Activated gamma-delta T cell (primary cell): ENCODE results near the gene TTC39A.

Experiments used
- DNase-seq: peaks from one replicate; lab custom pipeline; 2025; lab: John Stamatoyannopoulos, UW

TTC39A gene

DNA sequence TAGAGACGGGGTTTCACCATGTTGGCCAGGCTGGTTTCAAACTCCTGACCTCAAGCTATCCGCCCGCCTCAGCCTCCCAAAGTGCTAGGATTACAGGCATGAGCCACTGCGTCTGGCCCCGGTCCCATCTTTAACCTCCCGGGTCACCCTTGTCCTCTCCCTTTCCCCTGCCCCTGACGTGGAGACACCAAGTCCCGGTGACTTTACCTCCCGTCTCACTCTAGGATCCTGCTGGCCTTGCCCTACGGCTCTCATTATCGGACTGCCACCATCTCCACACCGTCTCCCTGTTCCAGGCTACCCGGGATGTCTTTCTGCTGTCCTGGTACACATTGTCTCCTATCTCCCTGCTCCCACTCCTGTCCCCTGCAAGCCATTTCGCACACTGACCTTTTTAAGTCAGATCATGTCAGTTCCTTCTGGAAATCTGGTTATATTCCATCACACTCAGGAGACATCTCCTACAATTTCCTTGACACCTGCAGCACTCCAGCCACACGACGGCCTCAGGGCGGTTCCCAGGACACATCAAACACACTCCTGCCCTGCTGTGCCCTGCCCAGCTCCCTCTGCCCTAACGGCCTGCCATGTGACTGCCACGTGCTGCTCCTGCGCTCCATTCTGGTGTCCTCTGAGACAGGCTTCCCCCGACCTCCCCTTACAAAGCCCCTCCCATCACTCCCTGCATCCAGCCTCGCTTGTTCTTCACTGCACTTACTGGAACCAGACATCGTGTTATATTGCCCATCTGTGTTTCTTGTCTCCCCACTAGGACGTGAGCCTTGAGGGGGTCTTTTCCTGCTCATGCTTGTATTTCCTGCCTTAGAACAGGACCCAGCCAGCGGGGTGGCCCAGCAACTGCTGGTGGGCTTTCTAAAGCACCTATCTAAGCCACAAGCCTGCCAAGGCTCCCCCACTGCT, 32.7 kb downstream of the TTC39A start:
- no peak for DNase-seq

DNA sequence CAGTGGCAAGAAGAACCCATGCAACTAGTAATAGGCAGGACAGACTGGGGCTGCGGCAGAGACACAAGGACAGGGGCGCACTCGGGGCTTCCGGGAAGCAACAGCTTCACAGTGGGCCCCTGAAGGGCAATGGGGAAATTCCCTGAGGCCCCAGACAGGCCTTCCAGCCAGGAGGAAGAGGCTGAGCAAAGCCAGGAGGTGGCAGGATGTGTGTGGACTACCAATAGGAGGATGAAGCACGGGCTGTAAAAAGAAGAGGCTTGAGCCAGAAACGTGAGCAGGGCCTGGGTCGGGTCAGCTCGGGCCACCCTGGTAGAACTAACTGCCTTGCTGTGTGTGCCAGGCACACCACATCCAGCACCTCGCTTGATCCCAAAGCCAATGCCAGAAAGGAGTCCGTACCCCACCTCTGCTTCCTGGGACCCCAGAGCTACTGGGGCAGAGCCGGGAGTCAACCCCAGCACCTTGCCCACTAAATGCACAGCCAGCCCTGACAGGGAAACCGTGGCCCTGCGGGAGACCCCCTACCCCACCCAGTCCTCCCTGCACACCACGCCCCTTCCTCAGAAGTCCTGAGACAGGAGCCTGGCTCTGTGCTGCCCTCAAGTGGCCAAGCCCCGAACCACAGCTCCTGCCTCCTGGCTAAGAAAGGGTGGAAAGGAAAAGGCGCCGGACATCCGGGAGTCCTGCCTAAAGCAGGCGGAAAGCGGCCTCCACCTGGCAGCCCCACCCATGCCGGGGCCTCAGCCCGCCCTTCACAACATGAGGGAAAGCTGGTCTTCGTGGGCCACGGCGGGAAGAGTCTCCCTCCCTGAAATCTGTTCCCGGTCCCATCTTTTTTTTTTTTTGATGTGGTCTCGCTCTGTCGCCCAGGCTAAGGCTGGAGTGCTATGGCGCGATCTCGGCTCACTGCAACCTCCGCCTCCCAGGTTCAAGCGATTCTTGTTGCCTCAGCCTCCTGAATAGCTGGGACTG, 33.7 kb downstream of the TTC39A start:
- peak; percentile 15 for DNase-seq

DNA sequence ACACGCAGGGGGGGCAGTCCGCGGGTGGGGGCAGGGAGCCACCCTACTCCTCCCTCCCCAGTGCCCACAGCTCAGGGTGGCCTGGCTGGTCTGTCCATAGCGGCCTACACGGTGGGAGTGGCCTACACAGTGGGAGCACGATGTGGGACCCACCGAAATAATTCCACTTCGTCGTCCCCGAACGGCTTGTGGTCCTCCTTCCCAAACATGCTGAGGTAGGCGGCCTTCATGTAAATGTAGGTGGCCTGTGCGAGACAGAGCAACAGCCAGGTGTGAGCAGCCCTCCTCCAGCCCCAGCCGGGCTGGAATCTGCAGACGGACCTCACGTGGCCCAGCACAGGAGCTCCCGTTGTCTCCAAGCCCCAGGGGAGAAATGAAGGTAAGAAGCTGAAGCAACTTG, 34.4 kb downstream of the TTC39A start:
- DNase-seq, result no peak

DNA sequence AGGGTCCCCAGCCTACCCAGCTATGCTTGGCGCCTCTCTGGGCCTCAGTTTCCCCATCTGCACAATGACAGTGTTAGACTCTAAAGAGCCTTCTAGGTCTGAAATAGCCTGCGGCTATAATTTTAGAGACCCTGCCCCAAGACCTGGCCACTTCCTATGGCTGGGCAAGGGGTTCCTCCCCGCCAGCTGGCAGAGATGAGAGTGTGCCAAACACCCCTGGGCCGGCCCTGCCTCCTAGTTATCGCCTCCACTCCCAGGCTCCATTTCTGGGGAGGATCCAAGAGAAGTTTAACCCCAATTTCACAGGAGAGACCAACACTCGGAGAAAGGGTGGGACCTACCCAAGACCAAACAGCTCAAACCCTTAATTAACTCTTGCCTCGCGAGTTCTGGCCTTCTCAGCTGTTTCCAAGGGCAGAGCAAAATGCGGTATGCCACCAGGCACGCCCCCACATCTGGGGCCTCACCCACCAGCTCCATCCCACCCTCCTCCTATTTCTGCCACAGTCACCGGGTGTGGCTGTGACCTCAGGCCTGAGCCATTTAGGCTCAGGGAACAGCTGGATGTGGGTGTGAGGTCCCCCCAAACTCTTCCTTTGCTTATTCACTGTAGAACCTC, 35.7 kb downstream of the TTC39A start:
- DNase-seq, result no peak

DNA sequence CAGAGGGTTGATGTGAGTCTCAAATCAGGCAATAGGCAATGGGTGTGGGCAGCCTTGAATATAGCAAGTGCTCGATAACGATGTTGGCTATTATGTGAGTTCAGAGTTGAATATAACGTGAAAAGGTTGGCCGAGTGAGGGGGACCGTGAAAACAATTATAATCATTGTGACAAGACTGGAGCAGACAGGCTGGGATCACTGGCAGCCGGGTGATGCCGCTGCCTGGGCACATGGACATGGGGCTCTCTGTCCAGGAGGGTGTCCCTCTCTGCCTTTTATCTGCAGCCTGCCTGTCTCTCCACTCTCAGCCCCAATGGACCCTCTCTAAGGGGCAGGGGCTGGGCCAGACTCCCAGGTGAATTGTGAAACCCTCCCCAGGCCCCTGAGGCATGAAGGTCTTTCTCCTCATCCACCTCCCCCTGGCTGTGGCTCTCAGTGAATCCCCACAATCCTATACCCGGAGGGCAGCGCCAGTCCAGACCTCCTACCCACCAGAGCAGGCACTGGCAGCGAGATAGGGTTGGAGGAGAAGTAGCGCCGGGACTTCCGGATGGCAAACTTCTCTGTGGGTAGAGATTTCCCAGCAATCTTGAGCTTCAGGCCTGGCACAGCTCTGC, 36.4 kb downstream of the TTC39A start:
- DNase-seq, result no peak

DNA sequence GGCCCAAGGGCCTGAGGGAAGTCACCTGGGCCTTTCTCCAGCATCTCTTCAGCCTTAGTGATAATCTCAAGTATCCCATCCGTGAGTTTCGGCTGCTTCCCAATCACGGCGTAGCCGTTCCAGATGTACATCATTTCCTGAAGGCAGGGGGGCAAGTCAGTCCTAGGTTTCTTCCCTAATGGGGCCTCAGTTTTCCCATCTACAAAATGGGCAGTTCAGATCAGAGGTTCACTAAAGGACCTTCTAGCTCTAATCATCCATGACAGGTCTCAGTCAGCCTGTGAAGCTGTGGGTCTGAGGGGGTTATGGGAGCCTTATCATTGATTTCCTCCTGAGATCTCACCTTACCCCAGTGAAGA, 39.9 kb downstream of the TTC39A start:
- no peak for DNase-seq

DNA sequence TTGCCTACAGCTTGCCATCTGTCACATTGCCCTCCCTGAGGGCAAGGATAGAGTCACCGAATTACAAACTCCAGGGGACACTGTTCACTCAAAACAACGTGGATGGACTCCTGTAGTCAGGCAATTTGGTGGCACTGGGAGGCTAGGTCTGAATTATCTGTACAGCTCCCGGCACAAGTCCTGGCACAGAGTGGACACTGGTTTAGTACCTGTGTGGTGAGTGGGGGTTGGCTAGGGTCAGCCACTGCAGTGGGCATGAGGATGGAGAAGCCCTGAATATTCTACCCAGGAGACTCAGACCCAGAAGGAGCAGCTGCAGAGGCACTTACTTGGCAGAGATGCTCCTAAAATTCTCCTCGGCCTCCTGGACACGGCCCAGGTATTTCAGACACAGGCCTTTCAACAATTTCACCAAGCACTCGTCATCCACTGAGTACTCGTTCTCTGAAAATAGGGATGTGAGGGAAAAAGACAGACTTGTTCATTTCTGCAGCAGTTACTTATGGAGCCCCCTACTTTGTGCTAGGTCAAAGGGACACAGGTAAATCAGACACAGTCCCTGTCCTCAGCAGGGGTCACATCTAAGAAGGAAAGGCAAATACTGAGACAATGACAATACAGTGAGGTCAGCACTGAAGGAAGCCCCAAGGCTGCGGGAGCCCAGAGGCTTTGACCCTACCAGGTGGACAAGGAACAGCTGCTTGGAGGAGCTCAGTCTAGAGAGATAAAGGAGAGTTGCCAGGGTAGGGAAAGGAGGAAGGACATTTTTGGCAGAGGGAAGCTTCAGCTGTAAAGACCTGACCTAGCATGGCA, 40.5 kb downstream of the TTC39A start:
- no peak for DNase-seq

DNA sequence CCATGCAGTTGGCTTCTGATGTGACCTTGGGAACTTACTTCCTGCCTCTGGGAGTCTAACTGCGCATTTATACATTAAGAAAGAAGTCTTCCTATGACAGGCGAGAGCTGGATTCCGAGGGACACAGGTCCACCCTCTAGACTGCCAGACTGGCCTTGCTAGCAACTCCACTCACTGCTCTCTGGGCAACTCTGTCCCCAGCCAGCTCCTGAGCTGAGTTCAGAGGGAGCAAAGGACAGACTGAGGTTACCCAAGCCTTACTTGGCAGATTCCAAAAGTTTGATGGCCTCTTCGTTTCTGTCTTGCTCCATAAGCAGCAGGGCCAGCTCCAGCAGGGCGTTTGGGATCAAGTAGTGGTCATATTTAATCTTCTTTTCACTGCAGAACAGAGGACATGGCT, 41.8 kb downstream of the TTC39A start:
- no peak for DNase-seq

DNA sequence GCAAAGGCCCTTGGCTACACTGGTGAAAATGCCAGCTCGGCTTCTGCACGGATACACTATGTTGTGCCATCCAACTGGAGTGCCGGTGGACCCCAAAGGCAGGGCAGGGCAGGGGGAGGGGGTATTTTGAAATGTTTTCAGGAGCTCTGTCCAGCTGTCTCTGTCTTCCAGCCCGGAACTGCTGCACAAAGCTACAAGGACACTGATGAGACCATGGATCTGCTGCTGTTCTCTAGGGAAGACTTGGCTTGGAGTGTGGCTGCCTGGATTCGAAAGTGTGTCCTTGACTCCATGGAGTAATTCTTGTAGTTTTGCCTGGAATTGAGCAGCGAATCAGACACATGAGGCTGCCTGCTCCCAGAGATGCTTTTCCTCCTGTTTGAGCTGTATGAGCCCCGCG, 42.4 kb downstream of the TTC39A start:
- no peak for DNase-seq

DNA sequence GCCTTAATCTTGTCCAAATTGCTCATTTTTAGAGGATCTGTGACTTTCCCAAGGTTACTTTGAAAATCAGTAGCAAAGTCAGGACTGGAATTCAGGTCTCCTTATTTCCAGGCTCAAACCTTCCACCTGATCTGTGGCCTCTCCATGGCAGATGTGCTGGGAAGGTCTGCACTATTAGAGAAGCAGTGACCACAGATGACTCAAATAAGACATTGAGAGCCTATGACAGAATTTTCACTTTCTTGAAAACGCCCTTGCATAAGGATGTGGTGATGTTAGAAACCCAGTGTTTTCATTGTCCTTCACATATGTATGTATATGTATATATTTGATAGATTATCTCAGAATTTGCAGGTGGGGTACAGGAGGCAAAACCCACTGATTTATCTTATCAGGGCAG, 45.3 kb downstream of the TTC39A start:
- no peak for DNase-seq

DNA sequence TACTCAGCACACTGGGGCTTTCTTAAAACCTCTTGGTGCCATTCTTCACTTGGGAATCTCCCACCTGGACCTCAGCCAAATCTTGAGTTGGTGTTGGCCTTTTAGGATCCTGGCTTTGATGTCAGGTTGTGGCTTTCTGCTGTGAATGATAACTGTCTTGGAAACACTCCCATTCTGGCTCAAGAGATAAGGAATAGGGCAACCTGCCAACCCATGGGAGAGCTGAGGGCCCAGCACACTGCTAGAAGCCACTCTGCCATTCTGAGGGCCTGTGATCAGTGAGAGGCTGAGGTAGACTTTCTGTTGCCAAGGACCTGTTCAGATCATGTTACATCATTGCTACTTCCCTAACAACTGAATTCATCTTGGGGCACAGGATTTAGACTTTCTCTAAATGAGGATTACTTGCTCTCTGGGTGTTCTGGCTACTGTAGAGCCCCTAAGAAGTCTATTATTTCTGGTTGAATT, 45.8 kb downstream of the TTC39A start:
- DNase-seq, result no peak

DNA sequence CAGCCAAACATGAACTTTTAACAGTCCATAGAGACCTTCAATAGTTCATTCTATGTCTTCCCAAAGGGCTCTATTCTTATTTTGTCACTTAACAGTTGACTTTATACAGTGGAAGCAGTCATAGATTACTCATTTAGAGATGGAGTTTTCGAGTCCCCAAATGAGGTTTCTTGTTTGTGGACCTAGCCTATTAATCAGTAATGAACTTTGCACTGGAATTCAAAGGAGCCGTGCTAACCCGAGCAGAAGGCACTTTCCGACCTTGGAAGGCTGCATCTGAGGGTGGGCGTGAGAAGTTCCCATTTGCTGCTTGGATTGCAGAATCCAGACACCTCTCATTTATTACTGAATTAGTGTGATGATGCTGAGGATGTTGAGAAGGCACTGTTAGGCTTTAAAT, 46.4 kb downstream of the TTC39A start:
- DNase-seq, result no peak

DNA sequence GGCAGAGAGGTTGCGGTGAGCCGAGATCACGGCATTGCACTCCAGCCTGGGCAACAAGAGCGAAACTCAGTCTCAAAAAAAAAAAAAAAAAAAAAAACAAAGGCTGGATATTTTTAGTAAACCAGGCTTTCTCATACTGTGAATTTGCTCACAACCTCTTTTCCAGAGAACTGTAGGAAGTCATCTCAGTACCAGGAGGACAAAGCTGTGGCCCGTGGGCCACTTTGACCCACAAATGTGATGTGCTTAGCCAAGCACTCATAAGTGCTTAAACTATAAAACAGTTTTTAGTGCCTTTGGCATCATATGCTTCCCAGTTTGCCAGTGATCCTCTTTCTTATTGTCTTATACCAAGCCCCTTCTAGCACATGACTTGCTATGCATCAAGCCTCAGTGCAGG, 47.8 kb downstream of the TTC39A start:
- DNase-seq, result no peak

DNA sequence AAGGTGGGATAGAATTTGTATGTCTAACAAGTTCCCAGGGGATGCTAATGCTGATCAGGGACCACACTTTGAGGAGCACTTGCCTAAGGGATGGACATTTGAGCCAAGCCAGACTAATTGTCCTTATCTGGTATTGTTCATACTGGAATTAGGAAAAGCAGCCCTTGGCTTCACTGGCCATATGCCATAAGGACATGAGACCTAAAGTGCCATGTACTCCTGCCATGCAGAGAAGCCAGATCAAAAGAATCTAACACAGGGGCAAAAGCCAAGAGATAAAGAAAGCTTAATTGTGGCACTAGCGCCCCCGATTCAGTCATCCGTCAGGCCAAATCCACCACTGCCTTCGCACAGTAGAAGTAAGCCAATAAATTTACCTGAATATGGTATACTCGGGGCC, 48.6 kb downstream of the TTC39A start:
- DNase-seq, result no peak

DNA sequence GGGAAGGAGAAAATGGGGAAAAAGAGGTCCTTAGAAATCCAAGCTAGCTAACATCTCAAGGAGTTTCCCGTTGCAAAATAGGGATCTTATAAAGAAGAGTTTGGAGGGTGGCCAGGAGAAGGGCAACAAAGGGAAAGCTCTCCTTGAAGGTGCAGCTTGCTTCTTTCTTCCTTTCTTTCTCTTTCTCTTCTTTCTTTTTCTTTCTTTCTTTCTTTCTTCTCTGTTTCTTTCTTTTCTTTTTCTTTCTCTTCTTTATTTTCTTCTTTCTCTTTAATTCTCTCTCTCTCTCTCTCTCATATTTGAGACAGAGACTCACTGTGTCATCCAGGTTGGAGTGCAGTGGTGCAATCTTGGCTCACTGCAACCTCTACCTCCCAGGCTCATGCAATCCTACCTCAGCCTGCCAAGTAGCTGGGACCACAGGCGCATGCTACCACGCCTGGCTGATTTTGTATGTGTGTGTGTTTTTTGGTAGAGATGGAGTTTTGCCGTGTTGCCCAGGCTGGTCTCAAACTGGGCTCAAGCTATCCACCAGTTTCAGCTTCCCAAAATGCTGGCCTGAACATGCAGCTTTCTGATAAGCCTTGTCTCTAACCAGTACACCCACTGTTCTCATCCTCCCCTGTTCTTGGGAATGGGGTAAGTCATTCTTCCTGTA, 49.9 kb downstream of the TTC39A start:
- no peak for DNase-seq

DNA sequence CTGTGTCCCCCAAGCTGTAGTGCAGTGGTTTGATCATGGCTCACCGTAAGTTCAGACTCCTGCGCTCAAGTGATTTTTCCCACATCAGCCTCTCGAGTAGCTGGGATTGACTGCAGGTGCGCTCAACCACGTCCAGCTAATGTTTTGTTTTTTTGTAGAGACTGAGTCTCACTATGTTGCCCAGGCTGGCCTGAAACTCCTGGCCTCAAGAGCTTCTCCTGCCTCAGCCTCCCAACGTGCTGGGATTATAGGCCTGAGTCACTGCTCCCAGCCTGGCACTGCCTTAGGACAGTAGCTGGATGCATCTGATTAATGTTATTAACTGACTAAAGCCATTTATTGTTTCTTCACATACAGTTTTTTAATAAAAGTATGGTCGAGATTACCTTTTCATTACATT, 54.1 kb downstream of the TTC39A start:
- DNase-seq, result no peak

DNA sequence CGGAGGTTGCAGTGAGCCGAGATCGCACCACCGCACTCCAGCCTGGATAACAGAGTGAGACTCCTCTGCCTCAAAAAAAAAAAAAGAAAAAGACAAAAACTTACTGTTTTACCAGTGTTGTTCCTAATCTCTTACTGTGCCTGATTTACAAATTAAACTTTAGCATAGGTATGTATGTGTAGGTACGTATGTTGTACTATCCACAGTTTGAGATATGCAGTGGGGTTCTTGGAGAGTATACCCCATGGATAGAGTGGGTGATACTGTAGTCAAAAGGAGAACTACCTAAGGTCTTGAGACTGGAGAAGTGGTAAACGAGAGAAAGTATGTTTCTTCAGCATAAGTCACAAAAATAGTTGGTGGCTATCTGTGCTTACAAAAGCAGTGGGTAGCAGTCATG, 55.7 kb downstream of the TTC39A start:
- DNase-seq, result no peak

DNA sequence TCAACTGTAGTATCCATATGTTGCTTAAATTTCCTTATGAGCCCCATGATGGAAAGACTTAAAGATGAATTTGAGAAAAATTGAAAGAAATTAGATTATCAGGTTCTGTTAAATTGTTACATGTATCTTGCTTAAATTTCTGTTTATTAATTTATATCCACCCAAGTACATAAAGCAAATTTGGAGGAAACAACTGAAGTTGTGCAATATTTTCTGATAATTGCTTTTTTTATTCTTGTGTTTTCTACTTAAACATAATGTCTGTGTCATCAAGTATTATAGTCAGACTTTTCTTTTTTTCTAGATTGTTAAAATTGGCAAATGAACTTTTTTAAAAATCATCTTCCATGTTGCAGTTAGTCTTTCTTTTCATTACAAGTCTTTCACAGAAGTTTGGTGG, 57.4 kb downstream of the TTC39A start:
- no peak for DNase-seq

DNA sequence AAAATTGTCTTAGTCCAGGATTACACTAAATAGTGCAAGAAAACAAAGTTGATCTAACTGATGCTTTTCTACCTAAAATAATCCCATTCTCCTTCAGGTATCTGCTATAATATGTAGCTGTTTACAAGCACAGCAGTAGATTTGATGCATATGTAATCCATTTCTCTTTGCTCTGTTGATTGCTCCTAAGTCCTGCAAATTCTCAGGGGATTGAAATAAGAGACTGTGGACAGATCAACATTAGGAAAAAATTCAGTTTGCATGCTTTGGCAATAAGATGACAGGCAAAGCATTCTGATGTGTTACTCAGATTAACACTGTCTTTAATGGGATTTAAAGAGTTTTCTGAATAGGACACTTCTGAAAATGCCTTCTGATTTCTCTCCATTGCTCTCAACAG, 59.6 kb downstream of the TTC39A start:
- DNase-seq, result no peak

DNA sequence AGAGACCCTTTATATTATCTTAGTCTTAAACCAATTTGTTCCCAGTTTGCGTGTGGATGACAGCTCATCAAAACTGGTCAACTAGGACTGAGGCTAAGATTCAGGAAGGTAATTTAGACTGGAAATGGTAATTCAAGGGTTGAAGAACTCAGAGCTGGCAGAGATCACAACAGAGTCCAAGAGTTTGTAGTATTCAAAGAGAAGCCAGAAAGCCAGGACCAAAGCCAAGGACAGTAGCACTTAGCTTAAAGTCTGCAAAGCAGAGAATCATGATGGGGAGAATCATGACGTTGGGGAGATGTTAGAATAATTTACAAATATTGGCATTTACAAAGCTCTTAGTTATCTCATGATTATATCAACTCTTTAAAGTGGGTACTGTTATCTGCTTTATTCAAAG, 61.7 kb downstream of the TTC39A start:
- no peak for DNase-seq

DNA sequence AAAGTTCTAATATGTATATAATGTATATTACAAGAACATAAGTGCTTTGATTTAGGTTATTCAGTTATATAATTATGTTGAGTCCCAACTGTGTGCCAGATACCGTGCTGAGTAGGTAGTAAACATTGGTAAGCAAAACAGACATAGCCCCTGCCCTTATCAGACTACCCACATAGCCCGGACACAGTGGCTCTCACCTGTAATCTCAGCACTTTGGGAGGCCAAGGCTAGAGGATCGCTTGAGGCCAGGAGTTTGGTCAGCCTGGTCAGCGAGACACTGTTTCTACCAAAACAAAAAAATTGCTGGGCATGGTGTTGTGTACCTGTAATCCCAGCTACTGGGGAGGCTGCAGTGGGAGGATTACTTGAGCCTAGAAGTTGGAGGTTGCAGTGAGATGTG, 63.6 kb downstream of the TTC39A start:
- no peak for DNase-seq
